ENCODE data around the gene HLTF.

Gene HLTF

DNA sequence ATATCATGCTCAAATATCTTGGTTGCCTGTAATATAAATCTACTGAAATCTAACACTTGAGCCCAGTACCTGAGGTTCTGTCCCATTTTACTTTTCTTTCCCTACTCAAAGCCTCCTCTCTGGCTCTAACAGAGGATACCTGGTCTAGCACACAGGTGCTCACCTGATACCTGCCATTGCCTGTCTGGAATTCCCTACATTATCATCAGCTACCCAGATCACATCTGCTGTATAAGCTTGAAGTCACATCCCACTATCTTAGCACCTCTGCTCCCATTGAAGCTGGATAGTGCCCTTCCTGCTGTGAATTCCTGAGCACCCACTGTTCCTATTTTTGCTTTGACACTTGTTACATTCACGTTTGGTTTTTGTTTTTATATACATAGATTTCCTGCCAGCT lies 64.5 kb downstream of the HLTF start:
- H3K4me2 ChIP-seq, result no peak overlapping the region

DNA sequence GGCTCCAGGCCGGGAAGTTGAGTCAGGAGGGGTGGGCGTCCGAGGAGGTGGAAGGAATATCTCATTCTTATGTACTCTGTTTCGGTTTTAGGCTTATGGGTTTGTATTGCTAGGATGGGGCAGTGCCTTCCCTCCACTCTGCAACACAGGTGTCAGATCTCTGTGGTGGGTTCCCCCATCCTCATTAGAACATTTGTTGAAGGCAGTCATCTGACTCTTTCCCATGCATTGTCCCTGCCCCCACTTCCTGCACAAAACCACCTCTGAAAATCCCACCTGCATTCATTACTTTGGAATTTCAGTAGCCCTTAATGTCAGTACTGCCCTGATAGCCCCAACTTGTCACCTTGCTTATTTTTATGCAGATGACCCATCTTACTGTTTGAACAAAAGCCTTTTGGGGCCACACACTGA lies 65.5 kb downstream of the HLTF start:
- no peaks in the 10 kb centered on the region for H3K27me3 ChIP-seq
- peaks cover 78% of the 10 kb centered on the region for H3K36me3 ChIP-seq
- no peak overlapping the region for H3K27ac ChIP-seq
- no peak overlapping the region for H3K4me3 ChIP-seq
- H3K4me1 ChIP-seq, result no peaks in the 10 kb centered on the region
- H3K9ac ChIP-seq, result no peak overlapping the region
- no peak for TF ChIP-seq Cebpa-rat (IDR thresholded peaks at IDR 0.05)
- peaks cover 23% of the 10 kb centered on the region for H3K9me3 ChIP-seq
- no peak overlapping the region for H3K4me2 ChIP-seq
- H4K20me1 ChIP-seq, result peaks cover 18% of the 10 kb centered on the region

More for the DNA sequence above, 64.5 kb downstream of the HLTF start:
- Histone ChIP-seq H4K20me1 (peaks cover 18% of the 10 kb centered on the region), H3K4me3 (no peak overlapping the region), H3K9me3 (peaks cover 24% of the 10 kb centered on the region), H3K27ac (no peak overlapping the region), H3K4me1 (no peaks in the 10 kb centered on the region), H3K27me3 (no peaks in the 10 kb centered on the region), H3K36me3 (peaks cover 82% of the 10 kb centered on the region), H3K9ac (no peak overlapping the region)
- no peak for TF ChIP-seq Cebpa-rat (IDR thresholded peaks at IDR 0.05)

DNA sequence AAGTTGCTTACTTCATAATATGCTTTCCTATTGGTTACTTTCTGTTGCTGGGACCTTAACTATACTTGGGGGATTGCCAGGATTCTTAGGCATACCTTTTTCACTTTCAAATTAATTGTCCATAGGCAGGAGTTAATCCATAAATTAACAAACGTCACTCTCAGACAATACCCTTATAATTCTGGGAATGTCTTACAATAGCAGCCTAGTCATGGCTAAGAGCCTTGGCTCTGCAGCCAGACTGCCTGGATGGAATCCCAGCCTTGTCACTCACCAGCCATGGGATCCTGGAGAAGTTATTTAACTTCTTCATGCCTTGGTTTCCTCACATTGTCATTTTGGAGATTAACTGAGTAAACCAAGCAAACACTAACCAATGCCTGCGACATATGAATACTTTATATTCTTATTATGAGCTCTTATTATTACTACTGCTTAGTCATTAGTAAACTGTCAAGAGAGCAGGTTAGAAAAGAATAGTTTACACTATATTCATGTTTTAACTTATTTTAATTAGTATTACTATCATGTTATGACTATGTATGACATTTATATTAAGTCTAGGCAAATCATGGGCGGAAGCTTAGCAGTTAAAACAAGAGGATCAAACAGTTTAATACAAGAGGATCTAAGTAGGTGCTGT lies 66.0 kb downstream of the HLTF start:
- no peak for TF ChIP-seq Cebpa-rat (IDR thresholded peaks at IDR 0.05)

DNA sequence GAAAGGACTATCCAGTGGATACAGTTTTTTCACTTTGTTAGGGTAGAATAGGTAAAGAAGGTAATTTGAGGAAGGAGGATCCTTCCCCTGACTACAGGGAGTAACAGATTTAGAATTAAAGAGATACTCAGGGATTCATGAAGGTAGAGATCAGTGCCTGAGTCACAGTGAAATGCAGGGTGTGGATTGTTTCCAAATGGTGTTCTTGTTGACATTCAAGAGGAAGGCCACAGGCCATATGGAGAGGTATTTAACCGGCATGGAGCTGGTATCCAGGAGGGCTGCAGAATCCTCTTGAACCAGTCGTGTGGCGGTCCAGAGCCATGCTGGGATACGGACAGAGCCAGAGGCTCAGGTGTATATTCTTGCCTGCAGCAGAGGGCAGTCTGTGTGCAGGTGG lies 66.8 kb downstream of the HLTF start:
- Histone ChIP-seq H3K4me2 (no peak overlapping the region), H3K36me3 (peaks cover 77% of the 10 kb centered on the region), H4K20me1 (peaks cover 18% of the 10 kb centered on the region), H3K4me1 (no peaks in the 10 kb centered on the region), H3K4me3 (no peak overlapping the region), H3K27me3 (no peaks in the 10 kb centered on the region), H3K27ac (no peak overlapping the region), H3K9me3 (peaks cover 10% of the 10 kb centered on the region; the same call in 1 of the 2 replicates), H3K9ac (no peak overlapping the region)
- TF ChIP-seq Cebpa-rat (IDR thresholded peaks at IDR 0.05), result no peak

More for the DNA sequence above, 66.0 kb downstream of the HLTF start:
- Histone ChIP-seq H3K9ac (no peak overlapping the region), H3K36me3 (peaks cover 78% of the 10 kb centered on the region), H4K20me1 (peaks cover 18% of the 10 kb centered on the region), H3K4me3 (no peak overlapping the region), H3K27me3 (no peaks in the 10 kb centered on the region), H3K4me2 (no peak overlapping the region), H3K9me3 (peaks cover 18% of the 10 kb centered on the region), H3K4me1 (no peaks in the 10 kb centered on the region), H3K27ac (no peak overlapping the region)

DNA sequence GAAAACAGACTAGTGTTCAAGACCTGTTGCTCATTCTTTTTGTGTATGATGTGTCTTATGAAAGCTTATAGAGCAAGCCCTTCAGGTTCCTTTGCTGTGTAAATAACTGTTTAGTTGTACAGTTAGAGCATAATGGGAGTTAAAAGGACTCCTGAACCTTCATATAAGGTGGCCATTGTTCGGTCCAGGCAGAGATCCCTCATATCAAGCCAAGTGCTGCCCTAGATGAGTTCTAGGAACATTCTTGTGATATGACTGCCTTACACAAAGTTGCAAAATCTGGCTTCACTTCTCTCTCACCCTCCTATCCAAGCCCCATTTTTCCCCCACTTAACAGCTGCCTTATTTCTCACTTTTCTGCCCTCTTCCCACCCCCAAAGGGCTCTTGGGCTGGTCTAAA lies 68.1 kb downstream of the HLTF start:
- no peak for TF ChIP-seq Cebpa-rat (IDR thresholded peaks at IDR 0.05)
- Histone ChIP-seq H3K4me3 (no peak overlapping the region), H4K20me1 (peaks cover 18% of the 10 kb centered on the region), H3K9me3 (no peaks in the 10 kb centered on the region), H3K36me3 (peaks cover 76% of the 10 kb centered on the region), H3K27me3 (no peaks in the 10 kb centered on the region), H3K4me1 (no peaks in the 10 kb centered on the region), H3K9ac (no peak overlapping the region), H3K27ac (no peak overlapping the region), H3K4me2 (no peak overlapping the region)

DNA sequence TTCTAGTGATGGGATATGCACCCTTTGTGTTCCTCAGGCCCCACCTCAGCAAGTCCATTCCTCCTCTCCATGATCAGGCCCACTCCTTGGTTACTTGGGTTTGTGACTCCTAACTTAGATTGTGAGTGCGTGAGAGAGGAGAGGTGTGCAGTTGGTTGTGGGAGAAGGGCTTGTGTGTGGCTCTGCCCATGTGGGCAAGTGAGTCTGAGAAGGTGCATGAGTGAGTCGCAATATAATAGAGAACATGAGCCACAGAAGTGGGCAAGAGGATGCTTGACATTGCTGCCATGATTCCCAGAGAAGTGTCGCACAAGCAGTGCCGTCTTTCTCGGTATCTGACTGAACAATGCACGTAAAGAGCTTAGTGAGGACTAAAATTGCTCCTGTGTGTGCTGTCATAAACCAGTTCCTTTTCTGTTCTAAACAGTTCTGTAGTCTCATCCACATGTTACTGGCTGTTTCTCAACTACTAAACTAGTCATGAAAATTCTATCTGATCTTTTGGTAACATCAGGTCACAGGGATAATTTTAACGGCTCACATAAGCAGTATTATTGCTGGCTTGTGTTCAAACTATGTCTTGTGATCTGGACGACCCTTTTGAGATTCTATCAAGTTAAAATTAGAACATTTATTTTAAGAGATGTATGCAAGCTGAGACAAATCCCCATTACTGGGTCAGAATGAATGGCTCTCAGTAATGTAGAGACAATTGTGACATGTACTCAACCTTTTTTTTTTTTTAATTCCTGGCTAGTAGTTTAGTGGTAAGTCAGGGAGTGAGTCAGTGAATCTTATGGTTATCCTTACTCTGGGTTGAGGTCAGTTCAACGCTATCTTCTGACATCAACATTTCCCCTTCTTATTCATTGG lies 69.4 kb downstream of the HLTF start:
- H3K27me3 ChIP-seq, result no peaks in the 10 kb centered on the region
- no peaks in the 10 kb centered on the region for H3K9me3 ChIP-seq
- peaks cover 78% of the 10 kb centered on the region for H3K36me3 ChIP-seq
- no peak overlapping the region for H3K4me2 ChIP-seq
- peaks cover 18% of the 10 kb centered on the region for H4K20me1 ChIP-seq
- H3K4me1 ChIP-seq, result no peaks in the 10 kb centered on the region
- H3K9ac ChIP-seq, result no peak overlapping the region
- no peak for TF ChIP-seq Cebpa-rat (IDR thresholded peaks at IDR 0.05)
- no peak overlapping the region for H3K4me3 ChIP-seq
- H3K27ac ChIP-seq, result no peak overlapping the region

DNA sequence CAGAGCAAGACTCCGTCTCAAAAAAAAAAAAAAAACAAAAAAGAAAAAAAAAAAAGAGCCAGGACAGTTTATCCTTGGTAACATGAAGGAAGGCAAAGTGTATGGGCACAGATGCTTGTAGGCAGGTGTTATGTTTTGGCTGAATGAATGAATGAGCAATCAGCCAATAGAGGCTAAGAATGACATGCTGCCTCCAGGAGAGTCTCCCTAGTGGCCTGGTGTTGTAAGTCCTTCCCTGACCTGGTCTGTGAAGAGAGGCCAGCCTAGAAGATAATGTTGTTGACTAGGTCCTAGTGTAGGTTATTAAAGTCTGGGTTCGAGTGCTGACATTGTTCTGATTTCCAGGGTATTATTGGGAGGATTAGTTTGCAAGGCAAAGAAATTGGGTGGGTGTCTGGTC lies 70.1 kb downstream of the HLTF start:
- no peaks in the 10 kb centered on the region for H3K27me3 ChIP-seq
- no peaks in the 10 kb centered on the region for H3K4me1 ChIP-seq
- peaks cover 82% of the 10 kb centered on the region for H3K36me3 ChIP-seq
- peaks cover 18% of the 10 kb centered on the region for H4K20me1 ChIP-seq
- no peak overlapping the region for H3K4me3 ChIP-seq
- no peak overlapping the region for H3K27ac ChIP-seq
- H3K4me2 ChIP-seq, result no peak overlapping the region
- no peaks in the 10 kb centered on the region for H3K9me3 ChIP-seq
- no peak for TF ChIP-seq Cebpa-rat (IDR thresholded peaks at IDR 0.05)
- H3K9ac ChIP-seq, result no peak overlapping the region

DNA sequence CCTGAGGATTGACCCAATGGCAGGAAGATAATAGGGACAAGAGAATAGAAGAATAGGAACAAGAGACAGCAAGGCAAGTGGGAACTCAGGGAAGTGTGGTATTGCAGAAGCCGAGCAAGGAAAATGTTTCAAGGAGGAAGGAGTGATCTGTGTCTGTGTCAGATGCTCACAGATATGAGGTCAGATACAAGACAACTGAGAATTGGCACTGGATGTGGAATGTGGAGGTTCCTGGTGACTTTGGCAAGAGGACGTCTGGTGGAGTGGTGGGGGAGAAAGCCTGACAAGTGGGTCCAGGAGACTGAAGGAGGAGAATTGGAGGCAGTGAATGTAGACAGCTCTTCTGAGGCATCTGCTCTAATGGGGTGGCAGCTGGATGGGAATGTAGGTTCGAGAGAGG lies 70.9 kb downstream of the HLTF start:
- H4K20me1 ChIP-seq, result 0 out of 2 replicates have a peak, but pooled peaks cover 12% of the 10 kb centered on the region
- H3K9ac ChIP-seq, result no peak overlapping the region
- H3K9me3 ChIP-seq, result no peaks in the 10 kb centered on the region
- H3K4me1 ChIP-seq, result no peaks in the 10 kb centered on the region
- H3K27ac ChIP-seq, result no peak overlapping the region
- H3K36me3 ChIP-seq, result peaks cover 83% of the 10 kb centered on the region
- H3K27me3 ChIP-seq, result no peaks in the 10 kb centered on the region
- no peak overlapping the region for H3K4me3 ChIP-seq
- no peak overlapping the region for H3K4me2 ChIP-seq
- TF ChIP-seq Cebpa-rat (IDR thresholded peaks at IDR 0.05), result no peak

DNA sequence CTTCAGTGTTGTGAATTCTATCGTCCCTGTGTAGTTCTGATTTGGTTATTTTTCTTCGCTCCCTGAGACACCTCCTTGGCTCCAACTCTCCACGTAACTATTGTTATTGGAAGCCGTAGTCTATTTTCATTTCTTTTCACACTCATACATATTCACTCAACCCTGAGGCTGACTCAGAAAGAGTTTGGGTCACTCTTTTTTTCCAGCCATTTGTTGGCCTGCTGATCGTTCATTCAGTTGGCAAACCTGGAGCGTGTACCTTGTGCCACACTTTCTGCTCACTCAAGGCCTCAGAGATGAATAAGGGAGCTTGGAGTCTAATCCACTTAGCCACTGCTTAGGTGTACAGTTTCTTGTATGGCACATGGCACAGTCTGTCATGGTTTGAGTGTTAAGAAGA lies 72.6 kb downstream of the HLTF start:
- H3K4me1 ChIP-seq, result peaks cover 8% of the 10 kb centered on the region
- H3K27ac ChIP-seq, result no peak overlapping the region
- H3K27me3 ChIP-seq, result no peaks in the 10 kb centered on the region
- TF ChIP-seq Cebpa-rat (IDR thresholded peaks at IDR 0.05), result no peak
- no peak overlapping the region for H3K4me3 ChIP-seq
- no peak overlapping the region for H3K4me2 ChIP-seq
- peaks cover 85% of the 10 kb centered on the region for H3K36me3 ChIP-seq
- H4K20me1 ChIP-seq, result no peaks in the 10 kb centered on the region
- no peaks in the 10 kb centered on the region for H3K9me3 ChIP-seq
- H3K9ac ChIP-seq, result no peak overlapping the region

DNA sequence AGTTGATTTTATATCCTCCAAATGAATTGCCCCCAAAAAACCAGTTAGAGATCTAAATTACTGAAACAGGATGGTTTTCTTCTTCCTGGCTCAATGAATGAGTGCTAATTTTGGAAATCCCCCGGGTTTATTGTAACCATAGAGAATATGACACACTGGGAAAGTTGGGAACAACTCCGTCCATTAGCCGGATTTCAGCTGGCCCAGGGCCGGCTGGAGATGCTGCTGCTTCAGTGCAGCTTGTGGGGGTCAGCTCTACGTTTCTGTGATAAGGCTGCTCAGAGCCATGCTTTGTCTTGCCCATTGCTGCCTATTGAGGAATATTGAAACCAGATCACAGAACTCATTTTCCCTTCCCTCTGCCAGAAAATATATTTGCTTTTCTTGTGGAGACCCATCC lies 74.7 kb downstream of the HLTF start:
- Histone ChIP-seq H3K27ac (no peak overlapping the region), H3K27me3 (no peaks in the 10 kb centered on the region), H3K9me3 (no peaks in the 10 kb centered on the region), H3K36me3 (peaks cover 86% of the 10 kb centered on the region), H3K4me1 (peaks cover 8% of the 10 kb centered on the region), H3K9ac (no peak overlapping the region), H4K20me1 (no peaks in the 10 kb centered on the region), H3K4me2 (no peak overlapping the region), H3K4me3 (no peak overlapping the region)
- TF ChIP-seq Cebpa-rat (IDR thresholded peaks at IDR 0.05), result no peak
